GM12891 (cell line): ENCODE results near the gene EIF4EBP2.

ENCODE experiments used
- PAX5 ChIP-seq: IDR thresholded peaks from 2 replicates; pipeline ENCODE4 v1.6.1; 2011; ENCODE audit warnings: low read length, moderate library complexity, mild to moderate bottlenecking; ENCODE audit not compliant: insufficient read depth, severe bottlenecking
- POLR2A ChIP-seq: IDR thresholded peaks from 2 replicates; pipeline ENCODE4 v1.6.1; 2011; ENCODE audit warnings: low read depth, low read length, control low read depth
- POLR2AphosphoS5 ChIP-seq: IDR thresholded peaks from 2 replicates; pipeline ENCODE4 v1.6.1; 2011; ENCODE audit warnings: low read depth, low read length, control low read depth
- SPI1 ChIP-seq: IDR thresholded peaks from 2 replicates; pipeline ENCODE4 v1.6.1; 2011; ENCODE audit warnings: low read depth, low read length, control low read depth
- TAF1 ChIP-seq: IDR thresholded peaks from 2 replicates; pipeline ENCODE4 v1.6.1; 2011; ENCODE audit warnings: low read depth, low read length, control low read depth

GRCh38 chr10:70367195-70367796, 36.6 kb upstream of the EIF4EBP2 start:
- no peak for TF ChIP-seq POLR2A
- no peak for TF ChIP-seq POLR2AphosphoS5
- no peak for TF ChIP-seq SPI1
- TF ChIP-seq TAF1: no peak
- TF ChIP-seq PAX5: no peak
